HL-60 (cell line): Measurements from ENCODE around the gene ARHGEF7.

Experiments
- DNase-seq, 2 experiments: peaks; one replicate each; pipeline ENCODE4 v3.0.0-alpha.2; 2010 to 2020; ENCODE audit warnings: low read depth in 1 of 2, low spot score in 1 of 2
- H3K27ac ChIP-seq: fragments of 250-450 bp; sonication (Bioruptor Pico); replicated peaks from 2 replicates; pipeline ENCODE4 v1.5.1; 2020; ENCODE audit warnings: mild to moderate bottlenecking, moderate library complexity
- H3K27me3 ChIP-seq: fragments of 250-450 bp; sonication (Bioruptor Pico); 2 replicates; pipeline ENCODE4 v1.5.1; 2021; ENCODE audit warnings: mild to moderate bottlenecking, moderate library complexity; ENCODE audit not compliant: insufficient read depth, poor library complexity, severe bottlenecking
- H3K4me3 ChIP-seq: replicated peaks from 2 replicates; pipeline ENCODE4 v1.5.1; 2011; ENCODE audit warnings: mild to moderate bottlenecking, control low read depth, low read length; ENCODE audit not compliant: insufficient read depth
- CTCF ChIP-seq: IDR thresholded peaks from one replicate; pipeline ENCODE4 v1.5.1; 2011; ENCODE audit warnings: low read length, control low read depth, inconsistent platforms; ENCODE audit not compliant: insufficient read depth
- GABPA ChIP-seq: IDR thresholded peaks from 2 replicates; pipeline ENCODE4 v1.6.1; 2012; ENCODE audit warnings: low read depth
- POLR2AphosphoS5 ChIP-seq: IDR thresholded peaks from 2 replicates; pipeline ENCODE4 v1.6.1; 2012; ENCODE audit warnings: low read depth
- REST ChIP-seq: IDR thresholded peaks from 2 replicates; pipeline ENCODE4 v1.6.1; 2012; ENCODE audit warnings: low read depth; ENCODE audit not compliant: insufficient replicate concordance
- SPI1 ChIP-seq: IDR thresholded peaks from 2 replicates; pipeline ENCODE4 v1.6.1; 2012; ENCODE audit warnings: low read depth, mild to moderate bottlenecking, borderline replicate concordance
- long read RNA-seq: library from polyadenylated mRNA; unstranded; transcript quantifications from one replicate; pipeline ENCODE4 v2.0.0, GENCODE V29; 2020

Gene ARHGEF7
- long read RNA-seq, full-length matches to known transcripts: 8 of 149 reads
- long read RNA-seq, partial matches to known transcripts: 78 of 149 reads
- long read RNA-seq, other reads (novel, unspliced or antisense): 63 of 149 reads

GRCh38 chr13:111115061-111115964, at the start of gene ARHGEF7:
Gene ARHGEF7, plus strand, starts transcription at chr13:111115310. Its CDS starts 217 bp downstream, at chr13:111115527.
- Histone ChIP-seq H3K27me3 (peaks cover 65% of the 10 kb centered on the region), H3K4me3 (peak within 1 kb of the TSS; percentile 54), H3K27ac (no peak within 1 kb of the TSS)
- TF ChIP-seq SPI1 (no peak), GABPA (no peak), POLR2AphosphoS5 (no peak), CTCF (no peak), REST (no peak)
- DNase-seq: no peak

GRCh38 chr13:111065698-111066097, 49.4 kb upstream of the ARHGEF7 start:
- no peak overlapping the region for H3K4me3 ChIP-seq
- no peak overlapping the region for H3K27ac ChIP-seq
- TF ChIP-seq GABPA (no peak), REST (no peak), CTCF (no peak), POLR2AphosphoS5 (no peak), SPI1 (no peak)
- H3K27me3 ChIP-seq: peaks cover 20% of the 10 kb centered on the region
- no peak for DNase-seq

GRCh38 chr13:111066544-111066943, 48.6 kb upstream of the ARHGEF7 start:
- peaks cover 20% of the 10 kb centered on the region for H3K27me3 ChIP-seq
- no peak overlapping the region for H3K27ac ChIP-seq
- H3K4me3 ChIP-seq: no peak overlapping the region
- no peak for DNase-seq
- no peak for TF ChIP-seq GABPA

- peaks cover 20% of the 10 kb centered on the region for H3K27me3 ChIP-seq
Observed at GRCh38 chr13:111068009-111068350, 47.1 kb upstream of the ARHGEF7 start.

More at GRCh38 chr13:111068009-111068350, 47.1 kb upstream of the ARHGEF7 start:
- Histone ChIP-seq H3K4me3 (no peak overlapping the region), H3K27ac (no peak overlapping the region)
- no peak for TF ChIP-seq SPI1
- no peak for TF ChIP-seq CTCF
- no peak for TF ChIP-seq GABPA
- no peak for TF ChIP-seq POLR2AphosphoS5
- no peak for TF ChIP-seq REST
- DNase-seq: no peak
